Measurements from ENCODE around the gene ARSD.

DNA sequence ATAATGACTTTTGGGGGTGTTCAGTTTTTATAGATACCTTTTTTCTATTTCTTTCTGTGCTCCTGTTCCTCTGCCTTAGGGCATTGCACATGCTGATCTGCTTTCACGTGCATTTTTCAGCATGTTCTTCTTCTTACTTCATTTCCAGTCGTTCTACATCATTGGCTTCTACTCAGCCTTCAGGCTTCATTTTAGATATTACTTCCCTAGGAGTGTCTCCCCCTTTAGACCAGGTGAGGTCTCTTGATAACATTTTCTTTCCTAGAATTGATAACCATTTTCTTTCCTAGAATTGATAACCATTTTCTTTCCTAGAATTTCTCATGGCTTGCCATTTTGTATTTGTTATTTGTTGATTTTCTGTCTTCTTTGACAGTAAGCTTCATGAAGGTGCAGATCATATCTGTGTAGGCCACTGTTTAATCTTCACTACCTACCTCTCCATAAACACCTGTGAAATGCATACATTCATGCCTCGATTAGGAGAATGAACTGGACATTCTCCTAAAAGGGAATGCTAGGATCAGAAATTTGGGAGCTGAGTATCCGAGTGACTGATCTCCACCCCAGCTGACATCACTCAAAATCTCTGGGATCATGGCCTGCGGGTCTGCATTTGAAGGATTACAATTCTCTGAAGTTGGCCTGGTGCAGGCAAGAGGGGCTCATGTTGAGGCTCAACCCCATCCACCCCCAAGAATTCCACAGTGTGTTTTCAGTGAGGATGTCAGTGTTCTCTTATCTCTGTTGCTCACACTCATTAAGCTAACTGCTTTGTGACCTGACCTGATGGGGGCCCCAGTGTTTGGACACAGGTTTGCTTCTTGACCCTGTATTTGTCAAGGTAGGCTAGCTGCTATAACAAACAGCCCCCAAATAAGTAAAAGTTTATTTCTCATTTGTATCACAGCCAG is 54.7 kb downstream of the ARSD start:
- TF ChIP-seq, protein P1, sequence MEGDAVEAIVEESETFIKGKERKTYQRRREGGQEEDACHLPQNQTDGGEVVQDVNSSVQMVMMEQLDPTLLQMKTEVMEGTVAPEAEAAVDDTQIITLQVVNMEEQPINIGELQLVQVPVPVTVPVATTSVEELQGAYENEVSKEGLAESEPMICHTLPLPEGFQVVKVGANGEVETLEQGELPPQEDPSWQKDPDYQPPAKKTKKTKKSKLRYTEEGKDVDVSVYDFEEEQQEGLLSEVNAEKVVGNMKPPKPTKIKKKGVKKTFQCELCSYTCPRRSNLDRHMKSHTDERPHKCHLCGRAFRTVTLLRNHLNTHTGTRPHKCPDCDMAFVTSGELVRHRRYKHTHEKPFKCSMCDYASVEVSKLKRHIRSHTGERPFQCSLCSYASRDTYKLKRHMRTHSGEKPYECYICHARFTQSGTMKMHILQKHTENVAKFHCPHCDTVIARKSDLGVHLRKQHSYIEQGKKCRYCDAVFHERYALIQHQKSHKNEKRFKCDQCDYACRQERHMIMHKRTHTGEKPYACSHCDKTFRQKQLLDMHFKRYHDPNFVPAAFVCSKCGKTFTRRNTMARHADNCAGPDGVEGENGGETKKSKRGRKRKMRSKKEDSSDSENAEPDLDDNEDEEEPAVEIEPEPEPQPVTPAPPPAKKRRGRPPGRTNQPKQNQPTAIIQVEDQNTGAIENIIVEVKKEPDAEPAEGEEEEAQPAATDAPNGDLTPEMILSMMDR (IDR thresholded peaks at IDR 0.05; ENCODE audit: borderline replicate concordance, extremely low read depth, low read length, poor library complexity, severe bottlenecking), result no peak
- no peak for TF ChIP-seq EZH2 (IDR thresholded peaks at IDR 0.05; ENCODE audit: borderline replicate concordance, low read depth, low read length, severe bottlenecking)

Measured in DND-41 (cell line).